ENCODE results near the gene HAT1. TPM values are rescaled to one million over a fixed set of nuclear protein-coding genes. Genes with fewer than 3 reads are reported as not detected.
A peak's percentile ranks its signal among the peaks of the same experiment; 100 is the strongest.
"Not testable (repeated sequence)": the region's sequence is repeated elsewhere in the genome, so short reads cannot be mapped to it uniquely, and the experiment has no call there.

Gene HAT1
- total RNA-seq, 1 donor from 2014 or later: 51.3 TPM

DNA sequence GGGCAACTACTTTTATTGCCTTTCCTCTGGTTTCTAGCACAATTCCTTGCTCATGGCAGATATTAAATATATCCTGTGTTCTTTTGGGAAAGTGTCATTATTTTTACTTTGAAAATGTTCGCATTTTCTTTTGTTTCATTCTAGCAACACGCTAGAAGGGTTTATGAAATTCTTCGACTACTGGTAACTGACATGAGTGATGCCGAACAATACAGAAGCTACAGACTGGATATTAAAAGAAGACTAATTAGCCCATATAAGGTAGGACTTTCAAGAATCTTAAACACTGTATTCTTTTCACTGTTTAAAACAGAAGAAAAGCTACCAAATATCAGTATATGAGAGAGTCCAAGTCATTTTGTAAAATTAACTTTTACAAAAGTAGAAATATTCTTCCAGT, 56.8 kb downstream of the HAT1 start:
- DNase-seq: no peak

DNA sequence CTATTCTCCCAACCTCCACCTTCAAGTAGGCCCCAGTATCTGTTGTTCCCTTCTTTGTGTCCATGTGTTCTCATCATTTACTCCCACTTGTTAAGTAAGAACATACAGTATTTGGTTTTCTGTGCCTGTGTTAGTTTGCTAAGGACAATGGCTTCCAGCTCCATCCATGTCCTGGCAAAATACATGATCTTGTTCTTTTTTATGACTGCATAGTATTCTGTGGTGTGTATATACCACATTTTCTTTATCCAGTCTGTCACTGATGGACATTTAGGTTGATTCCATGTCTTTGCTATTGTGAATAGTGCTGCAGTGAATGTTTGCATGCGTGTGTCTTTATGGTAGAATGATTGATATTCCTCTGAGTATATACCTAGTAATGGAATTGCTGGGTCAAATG, 61.7 kb downstream of the HAT1 start:
- DNase-seq: not testable (repeated sequence)

- DNase-seq: no peak
Measured at GRCh38 chr2:171985076-171985475, 62.8 kb downstream of the HAT1 start.

GRCh38 chr2:171986778-171987177, 64.5 kb downstream of the HAT1 start:
- DNase-seq: no peak

- DNase-seq: no peak
Measured at GRCh38 chr2:171991027-171991426, 68.8 kb downstream of the HAT1 start.

GRCh38 chr2:171995586-171995985, 73.3 kb downstream of the HAT1 start:
- DNase-seq: no peak

DNA sequence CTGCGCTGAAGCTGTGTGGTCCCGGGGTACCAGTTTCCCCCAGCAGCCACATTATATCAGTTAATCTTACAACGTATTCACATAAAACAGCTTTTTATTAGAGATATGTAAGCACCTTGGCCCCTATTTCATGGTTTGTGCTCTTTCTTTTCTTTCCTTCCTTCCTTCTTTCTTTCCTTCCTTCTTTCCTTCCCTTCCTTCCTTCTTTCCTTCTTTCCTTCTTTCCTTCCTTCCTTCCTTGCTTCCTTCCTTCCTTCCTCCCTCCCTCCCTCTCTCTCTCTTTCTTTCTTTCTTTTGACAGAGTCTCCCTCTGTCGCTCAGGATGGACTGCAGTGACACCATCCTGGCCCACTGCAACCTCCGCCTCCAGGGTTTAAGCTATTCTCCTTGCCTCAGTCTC, 73.8 kb downstream of the HAT1 start:
- DNase-seq: no peak

DNA sequence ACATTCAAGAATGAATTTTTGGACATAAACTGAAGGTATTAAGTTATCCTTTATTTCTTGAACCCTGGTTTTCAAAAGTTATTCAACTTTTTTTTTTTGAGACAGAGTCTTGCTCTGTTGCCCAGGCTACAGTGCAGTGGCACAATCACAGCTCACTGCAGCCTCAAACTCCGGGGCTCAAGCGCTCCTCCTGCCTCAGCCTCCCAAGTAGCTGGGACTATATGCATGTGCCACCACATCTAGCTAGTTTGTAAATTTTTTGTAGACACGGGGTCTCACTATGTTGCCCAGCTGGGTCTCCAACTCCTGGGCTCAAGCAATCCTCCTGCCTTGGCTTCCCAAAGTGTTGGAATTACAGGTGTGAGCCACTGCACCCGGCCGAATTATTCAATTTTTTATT, 74.8 kb downstream of the HAT1 start:
- DNase-seq: not testable (repeated sequence)

- DNase-seq: no peak
Measured at GRCh38 chr2:171999161-171999560, 76.9 kb downstream of the HAT1 start.

GRCh38 chr2:171999604-172000469, 77.6 kb downstream of the HAT1 start, which contains the start of gene METAP1D:
TSS of gene METAP1D (plus strand) at chr2:171999953. CDS start at chr2:171999970, 17 bp downstream.
- peak; percentile 95 for DNase-seq

- DNase-seq: no peak
Measured at GRCh38 chr2:172000696-172001361, 78.6 kb downstream of the HAT1 start.

DNA sequence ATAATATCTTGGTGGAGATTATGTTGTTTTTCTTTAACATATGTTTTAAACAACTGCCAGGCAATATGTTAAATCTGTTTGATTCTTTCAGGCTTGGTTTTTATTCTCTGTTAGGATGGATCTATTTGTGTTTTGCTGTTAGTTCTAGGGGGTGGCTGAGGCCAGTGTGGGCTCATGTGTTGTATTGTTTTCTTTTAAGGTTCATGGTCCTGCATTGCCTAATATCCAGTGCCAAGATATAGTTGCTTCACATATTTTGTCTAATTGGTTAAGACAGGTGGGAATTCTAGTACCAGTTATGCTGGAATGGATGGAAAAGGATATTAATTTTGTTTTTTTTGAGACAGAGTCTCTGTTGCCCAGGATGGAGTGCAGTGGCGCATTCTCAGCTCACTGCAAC, 85.1 kb downstream of the HAT1 start:
- no peak for DNase-seq

GRCh38 chr2:172009823-172010222, 87.6 kb downstream of the HAT1 start:
- DNase-seq: no peak

GRCh38 chr2:172011812-172012575, 89.7 kb downstream of the HAT1 start:
- no peak for DNase-seq

GRCh38 chr2:172012677-172013391, 90.6 kb downstream of the HAT1 start:
- no peak for DNase-seq

DNA sequence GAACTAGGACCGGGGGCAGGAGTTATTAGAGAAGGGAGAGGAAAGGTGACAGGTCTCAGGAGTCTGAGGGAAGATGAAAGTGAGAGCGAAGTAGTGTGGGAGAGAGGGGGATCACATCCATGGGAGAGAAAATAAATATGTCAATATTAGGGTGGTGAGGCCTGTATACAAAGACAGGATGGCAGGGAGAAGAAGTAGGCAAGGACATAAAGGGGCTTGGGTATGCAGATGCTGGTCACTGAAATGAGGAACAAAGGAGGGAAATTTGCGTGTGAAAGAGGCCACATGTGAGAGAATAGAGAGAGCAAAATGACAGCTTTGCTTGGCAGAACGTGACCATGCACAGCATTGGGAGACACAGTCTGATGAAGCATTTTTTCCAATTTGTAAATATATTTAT, 91.1 kb downstream of the HAT1 start:
- DNase-seq: no peak

DNA sequence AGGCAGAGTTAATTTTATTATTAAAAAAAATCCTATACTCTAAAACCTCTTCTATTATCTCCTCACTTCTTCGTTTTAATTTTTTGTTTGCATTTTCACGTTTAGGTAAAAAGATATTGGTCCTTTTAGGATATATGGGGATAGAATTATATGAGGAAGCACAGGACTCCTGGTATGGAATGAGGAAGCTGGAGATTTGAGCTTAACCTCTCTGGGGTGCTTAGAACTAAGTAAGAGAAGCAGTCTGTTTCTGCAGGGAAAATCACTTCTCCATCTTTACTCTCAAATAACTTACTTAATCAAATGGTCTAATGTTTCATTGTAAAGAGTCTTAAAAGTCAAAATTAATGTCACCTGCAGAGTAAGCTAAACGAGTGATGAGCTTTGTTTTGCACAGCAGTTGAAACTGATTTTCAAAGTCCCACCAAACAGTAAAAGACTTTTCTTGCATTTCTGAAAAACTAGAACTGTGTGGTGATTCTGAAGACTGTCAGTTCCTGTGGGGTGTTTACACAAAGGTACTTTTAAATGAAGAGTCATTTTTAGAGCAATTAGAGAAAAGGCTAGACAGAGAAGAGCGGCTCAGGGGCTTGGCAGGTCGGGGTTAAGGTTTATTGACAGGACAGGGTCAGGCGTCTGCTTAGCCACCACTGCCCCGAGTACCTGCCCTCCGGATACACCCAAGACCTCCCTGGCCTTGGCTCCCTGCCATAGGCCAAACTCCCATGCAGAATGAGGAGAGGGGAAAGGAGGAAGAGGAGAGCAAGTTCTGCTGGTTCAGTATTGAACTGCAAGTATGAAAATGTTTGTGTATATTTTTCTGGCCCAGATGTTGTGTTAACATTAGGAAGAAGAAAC, 99.0 kb downstream of the HAT1 start:
- no peak for DNase-seq

- peak; percentile 25 for DNase-seq
Measured at GRCh38 chr2:172021955-172022354, 99.7 kb downstream of the HAT1 start.

- peak; percentile 71 for DNase-seq
Measured at GRCh38 chr2:172031536-172031935, 109.3 kb downstream of the HAT1 start.

Data from tongue (tissue), 2 donors.